WTC11 (cell line): ENCODE results near the gene POU2F3. TPM values are rescaled to one million over a fixed set of nuclear protein-coding genes. Genes with fewer than 3 reads are reported as not detected.

ENCODE experiments used
- ATAC-seq: fragments of 200-7000 bp; cut with Tn5 transposase; 2 replicates; pipeline ENCODE4 v1.10.0; 2021; ENCODE audit warnings: mild to moderate bottlenecking, moderate library complexity
- CTCF ChIA-PET: fragments of 300-600 bp; sonication (Branson Sonifier 250); formaldehyde crosslinking; loops from one replicate; lab custom pipeline; 2021; ENCODE audit warnings: antibody characterized with exemption; lab: Charles Lee
- POLR2A ChIA-PET: fragments of 350-600 bp; sonication (Branson Sonifier 250); formaldehyde crosslinking; loops from one replicate; lab custom pipeline; 2021; ENCODE audit warnings: antibody characterized with exemption; lab: Charles Lee
- DNase-seq: peaks from one replicate; pipeline ENCODE4 v3.0.0; 2021; ENCODE audit warnings: low spot score
- H3K27ac Mint-ChIP-seq: 2 replicates; pipeline ENCODE4 v1.8.0; 2021; ENCODE audit warnings: mixed read lengths
- H3K27me3 Mint-ChIP-seq: 2 replicates; pipeline ENCODE4 v1.8.0; 2021; ENCODE audit warnings: low read depth, mild to moderate bottlenecking, moderate library complexity, mixed read lengths
- H3K36me3 Mint-ChIP-seq: 2 replicates; pipeline ENCODE4 v1.8.0; 2021; ENCODE audit warnings: mixed read lengths
- H3K4me1 Mint-ChIP-seq: 2 replicates; pipeline ENCODE4 v1.8.0; 2022; ENCODE audit warnings: mixed read lengths
- H3K4me3 Mint-ChIP-seq: 2 replicates; pipeline ENCODE4 v1.8.0; 2021; ENCODE audit warnings: mild to moderate bottlenecking, moderate library complexity, mixed read lengths
- H3K9me3 Mint-ChIP-seq: 2 replicates; pipeline ENCODE4 v1.8.0; 2021; ENCODE audit warnings: mixed read lengths
- AR ChIP-seq: fragments of 250-450 bp; sonication (Bioruptor Pico); IDR thresholded peaks from 2 replicates; pipeline ENCODE4 v1.9.0; 2021; ENCODE audit warnings: mild to moderate bottlenecking
- ATF1 ChIP-seq: sonication (generic); formaldehyde crosslinking; IDR thresholded peaks from 2 replicates; pipeline ENCODE4 v1.8.1; 2023; ENCODE audit warnings: mild to moderate bottlenecking, moderate library complexity, missing genetic modification reagents
- ESRRA ChIP-seq: sonication (generic); formaldehyde crosslinking; IDR thresholded peaks from 2 replicates; pipeline ENCODE4 v1.8.1; 2022; ENCODE audit warnings: mild to moderate bottlenecking, missing genetic modification reagents, borderline replicate concordance
- IRF2 ChIP-seq: sonication (generic); formaldehyde crosslinking; IDR thresholded peaks from 2 replicates; pipeline ENCODE4 v1.8.0; 2022; ENCODE audit warnings: low read depth, missing genetic modification reagents, borderline replicate concordance
- MLX ChIP-seq: sonication (generic); formaldehyde crosslinking; IDR thresholded peaks from 2 replicates; pipeline ENCODE4 v1.8.1; 2023; ENCODE audit warnings: mild to moderate bottlenecking, missing genetic modification reagents, moderate library complexity
- MXD4 ChIP-seq: fragments of 250-450 bp; sonication (Bioruptor Pico); IDR thresholded peaks from 2 replicates; pipeline ENCODE4 v1.8.0; 2021; ENCODE audit warnings: mild to moderate bottlenecking, moderate library complexity, borderline replicate concordance
- NFYB ChIP-seq: sonication (generic); formaldehyde crosslinking; conservative IDR thresholded peaks from 2 replicates; pipeline ENCODE4 v1.8.0; 2022; ENCODE audit warnings: low read depth, missing genetic modification reagents
- OVOL2 ChIP-seq: fragments of 250-450 bp; sonication (Bioruptor Pico); IDR thresholded peaks from 2 replicates; pipeline ENCODE4 v1.9.0; 2021; ENCODE audit warnings: mild to moderate bottlenecking, borderline replicate concordance
- STAT6 ChIP-seq: sonication (generic); formaldehyde crosslinking; conservative IDR thresholded peaks from 2 replicates; pipeline ENCODE4 v1.8.1; 2023; ENCODE audit warnings: mild to moderate bottlenecking, low read depth, missing genetic modification reagents, moderate library complexity
- TEAD1 ChIP-seq: sonication (generic); formaldehyde crosslinking; IDR thresholded peaks from 2 replicates; pipeline ENCODE4 v1.8.0; 2022; ENCODE audit warnings: mild to moderate bottlenecking, missing genetic modification reagents
- USF2 ChIP-seq: sonication (generic); formaldehyde crosslinking; IDR thresholded peaks from 2 replicates; pipeline ENCODE4 v1.8.1; 2023; ENCODE audit warnings: mild to moderate bottlenecking, missing genetic modification reagents, moderate library complexity
- ZBTB21 ChIP-seq: sonication (generic); formaldehyde crosslinking; IDR thresholded peaks from 2 replicates; pipeline ENCODE4 v1.8.1; 2023; ENCODE audit warnings: mild to moderate bottlenecking, missing genetic modification reagents, borderline replicate concordance
- ZNF532 ChIP-seq: fragments of 250-450 bp; sonication (Bioruptor Pico); IDR thresholded peaks from 2 replicates; pipeline ENCODE4 v1.9.0; 2021; ENCODE audit warnings: mild to moderate bottlenecking, borderline replicate concordance
- total RNA-seq: library from RNA; stranded (reverse); gene quantifications from 3 replicates; pipeline ENCODE4 v1.2.3, GENCODE V29; 2021
- TF ChIP-seq, protein P1 (sequence below): sonication (generic); formaldehyde crosslinking; IDR thresholded peaks from 2 replicates; pipeline ENCODE4 v1.8.1; 2022; ENCODE audit warnings: low read depth, mild to moderate bottlenecking, moderate library complexity, missing genetic modification reagents, borderline replicate concordance
- TF ChIP-seq, protein P2 (sequence below): sonication (generic); formaldehyde crosslinking; IDR thresholded peaks from 2 replicates; pipeline ENCODE4 v1.8.1; 2023; ENCODE audit warnings: mild to moderate bottlenecking, missing genetic modification reagents

POU2F3 gene
- total RNA-seq, 1 experiment from 2014 or later = 0.61 TPM

DNA sequence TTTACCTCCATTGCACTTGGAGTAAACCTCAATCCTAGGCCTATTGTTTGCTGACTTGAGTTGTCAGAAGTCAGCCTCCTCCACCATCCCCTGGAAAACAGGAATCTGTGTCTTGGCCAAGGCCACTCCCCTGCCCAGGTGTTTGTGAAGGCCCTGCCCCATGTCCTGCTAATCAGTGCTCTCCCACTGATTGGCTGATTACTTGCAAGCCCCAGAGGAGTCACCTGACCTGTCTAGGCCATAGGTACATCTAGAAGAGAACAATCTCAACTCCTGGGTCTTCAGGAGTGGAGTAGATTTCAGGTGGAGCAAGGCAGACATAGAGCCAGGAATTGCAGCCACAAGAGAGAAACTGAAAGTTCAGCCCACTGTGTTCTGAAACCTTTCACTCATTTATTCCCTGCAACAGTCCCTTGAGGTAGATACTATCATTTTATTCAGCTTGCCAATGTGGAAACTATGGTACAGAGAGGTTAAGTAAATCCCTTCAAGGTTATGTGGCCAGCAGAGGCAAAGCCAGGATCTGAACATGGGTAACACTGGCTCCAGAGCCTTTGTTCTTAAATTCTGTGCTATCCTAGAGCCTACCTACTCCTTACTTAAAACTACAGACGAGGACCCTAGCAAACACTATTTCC lies 18.7 kb upstream of the POU2F3 start:
- POLR2A ChIA-PET = no interaction called here
- no peak overlapping the region for H3K27ac Mint-ChIP-seq
- H3K36me3 Mint-ChIP-seq = no peaks in the 10 kb centered on the region
- no peak for ATAC-seq
- H3K4me3 Mint-ChIP-seq = no peak overlapping the region
- H3K4me1 Mint-ChIP-seq = peaks cover 28% of the 10 kb centered on the region
- peaks cover 46% of the 10 kb centered on the region for H3K27me3 Mint-ChIP-seq
- TF ChIP-seq, protein P1, sequence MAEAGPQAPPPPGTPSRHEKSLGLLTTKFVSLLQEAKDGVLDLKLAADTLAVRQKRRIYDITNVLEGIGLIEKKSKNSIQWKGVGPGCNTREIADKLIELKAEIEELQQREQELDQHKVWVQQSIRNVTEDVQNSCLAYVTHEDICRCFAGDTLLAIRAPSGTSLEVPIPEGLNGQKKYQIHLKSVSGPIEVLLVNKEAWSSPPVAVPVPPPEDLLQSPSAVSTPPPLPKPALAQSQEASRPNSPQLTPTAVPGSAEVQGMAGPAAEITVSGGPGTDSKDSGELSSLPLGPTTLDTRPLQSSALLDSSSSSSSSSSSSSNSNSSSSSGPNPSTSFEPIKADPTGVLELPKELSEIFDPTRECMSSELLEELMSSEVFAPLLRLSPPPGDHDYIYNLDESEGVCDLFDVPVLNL (CRISPR knock-in tag) = no peak
- TF ChIP-seq USF2 (CRISPR knock-in tag) = 0 out of 2 replicates have a peak, but pooled peaks have one; percentile 39
- TF ChIP-seq, all 79 proteins: peak for 1
- CTCF ChIA-PET = interaction anchor here (1.6 kb wide), 1 partner anchor 8 kb away, joined by 5 read pairs; no protein-coding TSS in a partner anchor
- no peak for DNase-seq
- H3K9me3 Mint-ChIP-seq = no peaks in the 10 kb centered on the region

- H3K36me3 Mint-ChIP-seq = no peaks in the 10 kb centered on the region
- H3K4me1 Mint-ChIP-seq = peaks cover 25% of the 10 kb centered on the region
- DNase-seq (no peak), ATAC-seq (no peak)
- ChIA-PET POLR2A (interaction anchor here (0.7 kb wide), 1 partner anchor 76 kb away, joined by 3 read pairs; no protein-coding TSS in a partner anchor), CTCF (interaction anchor here (1.1 to 3.4 kb wide), 4 partner anchors 17 to 81 kb away, joined by 3 to 21 read pairs (median 4); partner anchors contain the start of gene POU2F3)
- H3K27me3 Mint-ChIP-seq = peaks cover 30% of the 10 kb centered on the region
- H3K4me3 Mint-ChIP-seq = no peak overlapping the region
- no peaks in the 10 kb centered on the region for H3K9me3 Mint-ChIP-seq
- H3K27ac Mint-ChIP-seq = no peak overlapping the region
- TF ChIP-seq TEAD1 (CRISPR knock-in tag) (no peak), OVOL2 (CRISPR knock-in tag) (no peak), ZBTB21 (no peak), ESRRA (CRISPR knock-in tag) (no peak), ATF1 (CRISPR knock-in tag) (no peak), ZNF532 (CRISPR knock-in tag) (no peak), MXD4 (no peak), MLX (CRISPR knock-in tag) (no peak), STAT6 (CRISPR knock-in tag) (no peak), AR (no peak), IRF2 (CRISPR knock-in tag) (no peak), NFYB (CRISPR knock-in tag) (no peak)
- TF ChIP-seq, protein P2, sequence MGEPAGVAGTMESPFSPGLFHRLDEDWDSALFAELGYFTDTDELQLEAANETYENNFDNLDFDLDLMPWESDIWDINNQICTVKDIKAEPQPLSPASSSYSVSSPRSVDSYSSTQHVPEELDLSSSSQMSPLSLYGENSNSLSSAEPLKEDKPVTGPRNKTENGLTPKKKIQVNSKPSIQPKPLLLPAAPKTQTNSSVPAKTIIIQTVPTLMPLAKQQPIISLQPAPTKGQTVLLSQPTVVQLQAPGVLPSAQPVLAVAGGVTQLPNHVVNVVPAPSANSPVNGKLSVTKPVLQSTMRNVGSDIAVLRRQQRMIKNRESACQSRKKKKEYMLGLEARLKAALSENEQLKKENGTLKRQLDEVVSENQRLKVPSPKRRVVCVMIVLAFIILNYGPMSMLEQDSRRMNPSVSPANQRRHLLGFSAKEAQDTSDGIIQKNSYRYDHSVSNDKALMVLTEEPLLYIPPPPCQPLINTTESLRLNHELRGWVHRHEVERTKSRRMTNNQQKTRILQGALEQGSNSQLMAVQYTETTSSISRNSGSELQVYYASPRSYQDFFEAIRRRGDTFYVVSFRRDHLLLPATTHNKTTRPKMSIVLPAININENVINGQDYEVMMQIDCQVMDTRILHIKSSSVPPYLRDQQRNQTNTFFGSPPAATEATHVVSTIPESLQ (CRISPR knock-in tag) = no peak
These were observed 17.0 kb upstream of the POU2F3 start for GRCh38 chr11:120222916-120223315.
